C4-2B (cell line): Measurements from ENCODE around the gene LIF.

Source experiments
- CTCF ChIP-seq: fragments of 450-650 bp; conservative IDR thresholded peaks from 2 replicates; pipeline ENCODE4 v1.5.1; 2017; ENCODE audit warnings: mild to moderate bottlenecking
- ZFX ChIP-seq: fragments of 450-650 bp; IDR thresholded peaks from 2 replicates; pipeline ENCODE4 v1.6.1; 2017

GRCh38 chr22:30195245-30196140 is 51.1 kb downstream of the LIF start:
- TF ChIP-seq CTCF: no peak
- TF ChIP-seq ZFX: no peak
